G401 (cell line): ENCODE results near the gene PPFIBP2. TPM values are rescaled to one million over a fixed set of nuclear protein-coding genes. Genes with fewer than 3 reads are reported as not detected.

Source experiments
- DNase-seq: peaks from one replicate; pipeline ENCODE4 v3.0.0-alpha.2; 2015; ENCODE audit warnings: low spot score
- in situ Hi-C: cut with HindIII; loops from 2 replicates; pipeline ENCODE4 v1.10.0; 2016; ENCODE audit warnings: low sequenced_read_pairs, mixed read lengths
- total RNA-seq: library from RNA; depleted of rRNA; stranded (reverse); fragments of >200 nt; shearing (Covaris generic); gene quantifications from 2 replicates; pipeline ENCODE4 v1.2.3, GENCODE V29; 2014

The PPFIBP2 gene
- total RNA-seq, 1 experiment from 2014 or later, result 24.2 TPM

GRCh38 chr11:7611411-7611810 lies 97.6 kb downstream of the PPFIBP2 start:
- in situ Hi-C loops, result no loop called here
- DNase-seq, result no peak

- in situ Hi-C loops, result no loop called here
- DNase-seq, result no peak
Observed at GRCh38 chr11:7612056-7612660, 98.4 kb downstream of the PPFIBP2 start.

GRCh38 chr11:7612661-7613393 lies 99.0 kb downstream of the PPFIBP2 start:
- in situ Hi-C loops, result no loop called here
- no peak for DNase-seq

- in situ Hi-C loops, result no loop called here
- no peak for DNase-seq
Observed at GRCh38 chr11:7613394-7613720, 99.6 kb downstream of the PPFIBP2 start.

GRCh38 chr11:7614656-7615055 lies 100.9 kb downstream of the PPFIBP2 start:
- in situ Hi-C loops, result no loop called here
- DNase-seq, result no peak

- DNase-seq, result no peak
- in situ Hi-C loops, result no loop called here
Observed at GRCh38 chr11:7617032-7617431, 103.2 kb downstream of the PPFIBP2 start.

- in situ Hi-C loops, result no loop called here
- no peak for DNase-seq
Observed at GRCh38 chr11:7619322-7619721, 105.5 kb downstream of the PPFIBP2 start.

- in situ Hi-C loops, result no loop called here
Observed at GRCh38 chr11:7621090-7621489, 107.3 kb downstream of the PPFIBP2 start.

GRCh38 chr11:7621554-7621953 lies 107.8 kb downstream of the PPFIBP2 start:
- no peak for DNase-seq
- in situ Hi-C loops, result no loop called here

More at GRCh38 chr11:7621090-7621489, 107.3 kb downstream of the PPFIBP2 start:
- DNase-seq, result no peak

GRCh38 chr11:7622721-7623120 lies 108.9 kb downstream of the PPFIBP2 start:
- no peak for DNase-seq

GRCh38 chr11:7628660-7629059 lies 114.9 kb downstream of the PPFIBP2 start:
- DNase-seq, result no peak
- in situ Hi-C loops, result no loop called here

More at GRCh38 chr11:7622721-7623120, 108.9 kb downstream of the PPFIBP2 start:
- in situ Hi-C loops, result no loop called here

GRCh38 chr11:7630002-7630401 lies 116.2 kb downstream of the PPFIBP2 start:
- in situ Hi-C loops, result no loop called here
- no peak for DNase-seq

- in situ Hi-C loops, result no loop called here
- DNase-seq, result no peak
Observed at GRCh38 chr11:7632211-7632610, 118.4 kb downstream of the PPFIBP2 start.

GRCh38 chr11:7635137-7635536 lies 121.3 kb downstream of the PPFIBP2 start:
- DNase-seq, result peak; percentile 10
- in situ Hi-C loops, result no loop called here

- no peak for DNase-seq
- in situ Hi-C loops, result no loop called here
Observed at GRCh38 chr11:7635708-7636107, 121.9 kb downstream of the PPFIBP2 start.

- in situ Hi-C loops, result no loop called here
- no peak for DNase-seq
Observed at GRCh38 chr11:7636350-7636749, 122.6 kb downstream of the PPFIBP2 start.

GRCh38 chr11:7637447-7638157 lies 123.8 kb downstream of the PPFIBP2 start:
- in situ Hi-C loops, result no loop called here

GRCh38 chr11:7638710-7639642 lies 125.2 kb downstream of the PPFIBP2 start:
- DNase-seq, result no peak
- in situ Hi-C loops, result no loop called here

More at GRCh38 chr11:7637447-7638157, 123.8 kb downstream of the PPFIBP2 start:
- no peak for DNase-seq

- in situ Hi-C loops, result no loop called here
- DNase-seq, result peak; percentile 74
Observed at GRCh38 chr11:7639643-7640025, 125.8 kb downstream of the PPFIBP2 start.
